ENCODE data around the gene FAM53B.

The FAM53B gene

DNA sequence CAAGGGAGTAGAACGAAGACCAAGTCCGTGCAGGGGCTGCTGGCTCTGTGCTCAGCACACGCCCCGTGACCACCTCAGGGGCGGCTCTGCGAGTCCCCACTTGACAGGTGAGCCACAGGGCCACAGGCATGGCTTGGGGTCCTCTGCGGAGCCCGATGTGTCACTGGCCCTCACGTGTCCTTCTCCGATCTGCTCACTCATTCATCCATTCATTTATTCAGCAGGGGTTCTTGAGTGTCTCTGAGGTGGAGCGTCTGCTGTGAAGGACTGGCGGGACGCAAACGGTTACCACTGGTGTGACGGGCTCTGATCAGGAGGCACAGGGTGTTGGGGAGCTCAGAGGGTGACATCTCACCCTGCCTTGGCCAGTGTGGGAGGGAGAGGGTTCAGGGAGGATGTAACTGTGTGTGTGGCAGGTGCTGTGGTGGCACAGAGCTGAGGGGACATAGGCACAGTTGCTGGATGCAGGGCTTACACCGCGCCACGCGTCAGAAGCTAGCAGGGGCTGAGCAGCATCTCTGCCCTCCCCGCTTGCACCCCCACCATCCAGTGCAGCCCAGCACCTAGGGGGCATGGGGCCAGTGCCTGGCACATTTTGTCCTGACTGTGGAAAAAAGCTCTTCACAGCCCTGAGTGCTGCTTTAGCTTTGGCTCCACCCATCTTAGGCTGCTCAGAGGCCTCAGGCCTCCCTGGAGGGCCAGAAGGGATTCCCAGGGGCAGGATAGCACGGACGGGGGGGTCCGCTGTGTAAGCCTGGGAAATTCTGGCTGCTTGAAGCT is 165.8 kb downstream of the FAM53B start:
- no peak for DNase-seq (ENCODE audit: low read depth, low spot score)

DNA sequence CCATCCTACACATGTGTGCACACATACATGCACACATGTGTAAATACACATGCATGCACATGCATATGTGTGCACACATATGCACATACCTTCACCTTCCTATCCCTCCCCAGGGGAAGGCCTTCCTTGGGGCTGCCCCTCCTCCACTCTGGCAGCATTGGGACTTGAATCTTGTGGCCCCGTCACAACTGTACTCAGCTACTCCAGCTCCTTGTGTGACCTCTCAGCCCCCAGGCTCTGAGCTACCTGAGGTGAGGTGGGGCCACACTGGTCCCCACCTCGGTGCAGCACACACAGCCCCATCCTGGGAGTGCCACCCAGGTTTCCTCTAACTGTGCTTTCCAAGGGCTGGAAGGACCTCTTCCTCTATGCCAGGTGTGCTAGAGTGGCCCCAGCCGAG is 166.5 kb downstream of the FAM53B start:
- DNase-seq (ENCODE audit: low read depth, low spot score): no peak

DNA sequence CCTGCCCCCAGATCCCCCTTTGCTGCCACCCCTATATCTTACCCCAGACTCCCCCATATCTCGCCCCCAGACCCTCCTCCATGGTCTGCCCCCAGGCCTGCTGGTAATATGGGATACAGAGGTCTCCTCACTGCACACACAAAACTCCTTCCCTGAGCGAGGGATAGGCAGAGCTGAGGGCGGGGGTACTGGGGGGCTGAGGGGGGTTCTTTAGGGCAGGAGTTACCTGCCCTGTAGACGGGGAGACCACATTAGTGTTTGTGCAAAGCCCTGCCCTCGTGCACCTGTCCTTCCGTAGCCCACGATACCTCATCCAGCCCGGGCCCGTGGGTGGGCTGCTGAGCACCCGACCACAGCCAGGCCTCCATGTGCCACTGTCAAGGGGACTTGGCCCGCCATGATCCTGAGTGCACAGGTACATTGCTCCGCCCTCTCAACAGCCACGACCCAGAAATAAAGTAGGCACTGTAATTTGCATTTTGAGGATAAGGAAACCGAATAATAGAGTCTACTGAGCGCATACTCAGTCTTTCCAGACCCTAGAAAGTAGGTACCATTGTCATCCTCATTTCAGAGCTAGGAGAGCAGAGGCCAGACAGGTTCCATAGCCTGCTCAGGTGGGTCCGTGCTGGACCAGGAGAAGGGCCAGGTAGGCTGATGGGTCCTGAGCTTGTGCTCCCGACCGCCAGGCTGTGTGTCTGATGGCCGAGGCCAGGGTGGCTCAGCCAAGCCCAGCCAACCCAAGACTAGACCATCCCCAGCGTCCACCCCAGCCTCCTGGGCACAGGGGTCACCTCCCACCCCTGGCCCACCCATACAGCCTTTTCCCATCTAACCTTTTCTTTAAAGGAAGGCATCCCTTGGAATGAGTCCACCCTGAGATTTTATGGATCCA is 167.4 kb downstream of the FAM53B start:
- no peak for DNase-seq (ENCODE audit: low read depth, low spot score)

DNA sequence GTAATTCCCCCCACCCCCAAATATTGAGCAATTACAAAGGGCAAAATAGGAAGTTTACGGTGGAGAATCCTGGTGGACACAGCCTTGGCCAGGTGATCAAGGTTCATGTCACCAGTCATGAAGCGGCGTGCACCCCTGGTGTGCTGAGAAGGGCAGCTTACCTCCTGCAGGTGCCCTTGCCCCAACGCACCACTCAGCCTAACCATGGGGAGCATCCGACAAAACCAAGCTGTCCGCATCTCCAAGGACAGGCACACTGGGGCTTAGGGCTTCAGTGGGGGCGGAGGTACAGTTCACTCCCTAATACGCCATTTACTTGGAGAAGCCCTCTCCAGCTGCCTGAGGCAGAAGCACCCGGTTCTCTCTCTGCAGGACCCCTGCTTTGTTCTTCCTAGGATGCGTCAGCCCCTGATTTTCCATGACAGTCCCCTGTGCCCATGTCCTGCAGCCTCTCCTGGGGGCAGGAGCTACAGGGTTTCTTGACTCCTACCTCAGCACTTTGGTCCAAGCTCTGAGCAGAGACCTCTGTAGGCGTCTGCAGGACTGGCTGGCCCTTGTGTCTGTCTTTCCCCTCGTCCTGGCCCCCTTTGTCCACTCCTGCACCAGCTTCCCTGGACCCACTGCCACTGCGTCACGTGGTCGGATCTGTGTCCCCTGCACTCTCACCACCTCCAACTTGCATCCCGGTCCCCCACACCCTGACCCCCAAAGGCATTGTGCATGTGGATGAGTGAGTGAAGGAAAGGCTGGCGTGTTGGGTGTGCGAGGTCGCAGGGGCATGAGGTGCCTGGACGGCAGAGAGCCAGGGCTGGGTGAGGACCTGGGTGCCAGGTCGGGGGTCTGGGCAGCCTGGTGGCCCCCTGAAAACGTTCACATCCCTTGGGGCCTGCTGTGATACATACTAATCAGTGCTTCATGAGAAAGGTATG is 168.8 kb downstream of the FAM53B start:
- DNase-seq (ENCODE audit: low read depth, low spot score): no peak

DNA sequence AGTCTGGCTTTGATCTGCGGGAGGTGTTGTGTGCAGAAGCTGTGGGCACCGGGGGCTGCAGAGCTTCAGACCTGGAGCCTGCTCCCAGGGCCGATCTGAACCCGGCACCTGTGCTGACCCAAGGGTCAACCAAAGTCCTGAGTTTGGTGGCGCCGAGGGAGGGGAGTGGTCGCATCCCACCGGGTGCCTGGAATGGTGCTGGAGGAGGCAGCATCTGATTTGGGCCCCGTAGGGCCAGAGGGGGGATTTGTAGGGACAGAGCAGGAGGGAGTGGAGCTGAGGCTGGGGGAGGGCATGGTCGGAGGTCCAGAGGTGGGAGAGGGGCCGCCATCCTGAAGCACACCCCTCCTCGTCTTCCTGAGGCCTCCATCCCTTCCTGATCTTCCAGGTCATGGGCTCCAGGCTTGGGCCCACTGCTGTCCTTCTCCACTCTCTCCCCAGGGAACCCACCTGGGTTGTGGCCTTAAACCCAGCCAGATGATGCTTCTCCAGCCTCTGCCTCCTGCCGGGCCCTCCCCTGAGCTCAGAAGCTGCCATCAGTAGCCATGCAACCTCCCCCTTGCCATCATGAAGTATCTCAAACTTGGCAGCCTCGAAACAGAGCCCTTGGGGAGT is 169.6 kb downstream of the FAM53B start:
- no peak for DNase-seq (ENCODE audit: low read depth, low spot score)

DNA sequence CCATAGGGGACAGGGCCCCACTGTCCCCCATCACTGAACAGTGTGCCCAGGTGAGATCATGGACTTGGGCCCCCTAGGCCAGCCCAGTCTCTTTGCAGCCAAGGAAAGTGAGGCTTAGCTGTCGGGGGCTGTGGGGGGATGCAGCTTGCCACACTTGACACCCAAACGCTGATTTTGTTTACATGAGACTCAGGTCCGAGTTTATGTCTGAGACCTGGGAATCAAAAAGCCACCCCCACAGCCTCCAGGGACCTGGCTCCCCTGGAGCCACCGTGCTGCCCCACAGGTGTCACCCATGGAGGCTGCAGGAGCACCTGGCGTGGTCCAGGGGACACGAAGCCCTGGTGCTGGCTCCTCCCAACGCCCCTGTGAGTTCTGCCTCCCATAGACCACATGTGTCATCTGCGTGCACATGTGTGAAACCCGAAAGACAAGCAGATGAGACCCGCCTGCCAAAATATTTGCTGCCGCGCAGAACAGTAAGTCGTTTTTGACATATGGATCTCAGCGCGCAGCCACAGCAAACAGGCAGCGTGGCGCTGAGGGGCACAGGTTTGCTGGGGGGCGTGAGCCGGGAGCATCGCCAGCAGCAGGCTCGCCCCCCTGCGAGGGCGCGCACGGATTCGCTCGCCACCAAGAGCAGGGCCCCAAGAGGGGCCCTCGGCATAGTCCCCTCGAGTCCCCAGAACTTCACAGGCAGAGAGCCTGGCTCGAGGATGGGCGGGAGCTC is 170.3 kb downstream of the FAM53B start:
- no peak for DNase-seq (ENCODE audit: low read depth, low spot score)

DNA sequence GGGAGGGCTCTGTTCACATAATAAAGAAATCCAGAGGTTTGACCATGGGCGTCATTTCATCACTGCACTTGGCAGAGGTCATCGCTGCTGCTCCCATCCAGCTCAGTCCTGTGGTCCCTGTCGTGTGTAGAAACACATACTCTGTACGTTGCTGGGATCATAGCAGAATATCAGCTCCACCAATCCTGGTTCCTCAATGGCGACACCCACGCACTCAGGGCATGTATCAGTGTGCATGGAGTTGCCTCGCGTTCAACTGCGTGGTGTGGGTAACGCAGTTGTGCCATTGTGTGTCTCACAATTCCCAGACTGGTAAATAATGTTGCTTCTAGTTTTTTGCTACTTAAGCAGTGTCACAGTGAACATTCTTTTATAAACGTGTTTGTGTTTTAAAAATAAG is 171.4 kb downstream of the FAM53B start:
- DNase-seq (ENCODE audit: low read depth, low spot score): no peak

DNA sequence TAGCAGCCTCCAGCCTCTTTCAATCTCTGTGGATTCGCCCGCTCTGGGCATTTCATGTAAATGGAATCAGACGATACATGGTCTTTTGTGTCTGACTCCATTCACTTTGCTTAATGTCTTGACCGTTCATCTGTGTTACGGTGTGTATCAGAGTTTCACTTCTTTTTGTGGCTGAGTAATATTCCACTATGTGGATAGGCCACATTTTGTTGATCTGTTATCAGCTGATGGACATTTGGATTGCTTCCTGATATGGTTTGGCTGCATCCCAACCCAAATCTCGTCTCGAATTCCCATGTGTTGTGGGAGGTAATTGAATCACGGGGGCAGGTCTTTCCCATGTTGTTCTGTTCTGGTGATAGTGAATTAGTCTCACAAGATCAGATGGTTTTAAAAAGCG is 173.5 kb downstream of the FAM53B start:
- no peak for DNase-seq (ENCODE audit: low read depth, low spot score)

DNA sequence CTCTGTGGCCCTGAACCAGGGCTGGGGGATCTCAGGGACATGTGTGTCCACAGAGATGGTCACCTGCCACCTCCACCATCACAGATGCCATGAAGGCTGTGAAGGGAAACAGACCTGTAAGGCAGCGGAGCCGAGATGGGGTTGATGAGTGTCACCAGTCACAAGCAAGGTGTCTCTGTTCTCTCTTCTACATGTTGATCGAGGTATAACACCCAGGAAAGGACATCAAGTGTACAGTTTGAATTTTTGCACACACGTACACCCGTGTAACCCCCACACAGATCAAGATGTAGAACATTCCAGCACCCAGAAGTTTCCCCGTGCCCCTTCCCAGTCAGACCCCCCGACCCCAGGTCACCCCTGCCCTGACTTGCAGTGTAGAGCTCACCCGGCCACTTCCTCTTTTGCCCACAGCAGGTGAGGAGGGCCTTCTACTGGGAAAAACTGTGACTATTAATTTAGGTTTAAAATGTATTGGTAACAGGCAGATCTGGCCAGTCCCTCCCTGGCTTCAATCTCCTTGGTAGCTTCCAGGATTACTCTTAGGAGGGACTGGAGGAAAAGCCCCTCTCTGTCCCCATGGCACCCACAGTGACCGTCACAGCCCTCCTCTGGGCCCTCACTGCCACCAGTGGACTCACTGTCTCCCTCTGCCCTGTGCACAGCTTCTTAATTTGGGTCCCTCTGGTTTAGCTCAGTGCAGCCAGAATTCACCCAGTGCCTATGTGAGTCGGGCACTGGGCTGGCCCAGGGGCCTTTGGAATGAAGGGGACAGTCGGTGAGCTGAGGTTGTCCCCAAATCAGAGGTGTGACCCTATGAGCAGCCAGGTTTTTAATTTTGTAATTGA is 174.3 kb downstream of the FAM53B start:
- DNase-seq (ENCODE audit: low read depth, low spot score): no peak

All from smooth muscle cell of the brain vasculature (primary cell).